Mesendoderm (in vitro differentiated cells): Measurements from ENCODE around the gene SPACA7.
"Not testable (repeated sequence)": the region's sequence is repeated elsewhere in the genome, so short reads cannot be mapped to it uniquely, and the experiment has no call there.

ENCODE experiments used
- DNase-seq: peaks from one replicate; pipeline ENCODE4 v3.0.0; 2013
- H2AK5ac ChIP-seq: 2 replicates; pipeline ENCODE4 v1.6.1; 2013; ENCODE audit warnings: low read length, inconsistent platforms
- H2BK120ac ChIP-seq: 2 replicates; pipeline ENCODE4 v1.6.1; 2013; ENCODE audit warnings: low read depth, mild to moderate bottlenecking, low read length, moderate library complexity, mixed read lengths
- H2BK15ac ChIP-seq: replicated peaks from 2 replicates; pipeline ENCODE4 v1.6.1; 2013; ENCODE audit warnings: low read depth, mild to moderate bottlenecking, moderate library complexity
- H2BK5ac ChIP-seq: 2 replicates; pipeline ENCODE4 v1.6.1; 2013; ENCODE audit warnings: low read length, inconsistent platforms
- H3K18ac ChIP-seq: 2 replicates; pipeline ENCODE4 v1.6.1; 2013; ENCODE audit warnings: mild to moderate bottlenecking, low read length, mixed read lengths
- H3K23ac ChIP-seq: one replicate; pipeline ENCODE4 v1.6.1; 2013; ENCODE audit warnings: low read length
- H3K27ac ChIP-seq: 2 replicates; pipeline ENCODE4 v1.5.1; 2013; ENCODE audit warnings: low read depth, mild to moderate bottlenecking, inconsistent platforms, low read length, moderate library complexity
- H3K27me3 ChIP-seq: 2 replicates; pipeline ENCODE4 v1.6.1; 2013; ENCODE audit warnings: low read length, control low read depth, mild to moderate bottlenecking, inconsistent platforms; ENCODE audit not compliant: insufficient read depth, poor library complexity
- H3K36me3 ChIP-seq: 2 replicates; pipeline ENCODE4 v1.6.1; 2013; ENCODE audit warnings: low read length, inconsistent platforms; ENCODE audit not compliant: control insufficient read depth, insufficient read depth
- H3K4ac ChIP-seq: one replicate; pipeline ENCODE4 v1.6.1; 2013; ENCODE audit warnings: low read depth, mild to moderate bottlenecking, low read length, moderate library complexity
- H3K4me1 ChIP-seq: 2 replicates; pipeline ENCODE4 v1.6.1; 2013; ENCODE audit warnings: low read depth, low read length, inconsistent platforms; ENCODE audit not compliant: control insufficient read depth
- H3K4me2 ChIP-seq: 2 replicates; pipeline ENCODE4 v1.6.1; 2013; ENCODE audit warnings: low read length
- H3K4me3 ChIP-seq: 2 replicates; pipeline ENCODE4 v1.5.1; 2013; ENCODE audit warnings: mild to moderate bottlenecking, low read length
- H3K56ac ChIP-seq: one replicate; pipeline ENCODE4 v1.6.1; 2013; ENCODE audit warnings: low read length
- H3K79me1 ChIP-seq: 2 replicates; pipeline ENCODE4 v1.6.1; 2013; ENCODE audit warnings: low read length, inconsistent platforms
- H3K79me2 ChIP-seq: 2 replicates; pipeline ENCODE4 v1.6.1; 2013; ENCODE audit warnings: mild to moderate bottlenecking, low read length; ENCODE audit not compliant: control insufficient read depth, insufficient read depth
- H3K9ac ChIP-seq: 2 replicates; pipeline ENCODE4 v1.6.1; 2013; ENCODE audit warnings: low read length, inconsistent platforms
- H4K5ac ChIP-seq: one replicate; pipeline ENCODE4 v1.6.1; 2013; ENCODE audit warnings: low read length
- H4K8ac ChIP-seq: one replicate; pipeline ENCODE4 v1.6.1; 2013; ENCODE audit warnings: low read depth, mild to moderate bottlenecking, control low read depth, low read length, moderate library complexity
- WGBS: extraction: QIAGEN DNeasy Blood & Tissue Kit; methylation state at CpG from one replicate; pipeline ENCODE4 v1.1.7; 2013; ENCODE audit warnings: low lambda C conversion rate, missing lambda C conversion rate; ENCODE audit not compliant: insufficient coverage; ENCODE audit errors: extremely low coverage; 5-methylcytosine and 5-hydroxymethylcytosine counted together

SPACA7 gene

DNA sequence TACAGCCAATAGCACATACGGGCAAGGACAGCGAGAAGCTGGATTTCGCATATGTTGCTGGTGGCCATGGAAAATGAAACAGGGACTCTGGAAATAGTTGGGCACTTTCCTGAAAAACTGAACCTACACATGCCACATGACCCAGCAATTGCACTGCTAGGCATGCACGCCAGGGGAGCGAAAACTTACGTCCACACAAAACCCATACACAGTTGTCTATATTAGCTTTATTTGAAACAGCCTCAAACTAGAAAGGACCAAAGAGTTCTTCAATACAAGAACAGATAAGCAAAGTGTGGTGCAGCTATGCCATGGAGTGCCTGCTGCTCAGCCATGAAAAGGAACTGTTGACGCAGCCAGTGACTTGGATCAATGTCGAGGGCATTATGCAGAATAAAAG lies 7.3 kb upstream of the SPACA7 start:
- Histone ChIP-seq H3K23ac (no peak overlapping the region), H3K18ac (no peak overlapping the region), H3K79me1 (no peaks in the 10 kb centered on the region), H2AK5ac (no peak overlapping the region), H3K4me3 (no peak overlapping the region), H4K5ac (no peak overlapping the region), H3K4me1 (no peaks in the 10 kb centered on the region), H2BK15ac (no peak overlapping the region), H3K4me2 (no peak overlapping the region), H3K27me3 (no peaks in the 10 kb centered on the region), H2BK120ac (no peak overlapping the region), H3K36me3 (no peaks in the 10 kb centered on the region), H3K4ac (no peak overlapping the region), H4K8ac (no peak overlapping the region), H3K27ac (no peak overlapping the region), H2BK5ac (no peak overlapping the region), H3K56ac (no peak overlapping the region), H3K9ac (no peak overlapping the region), H3K79me2 (no peaks in the 10 kb centered on the region)
- WGBS, result no CpG with 5 or more reads among the region's 8 CpGs
- no peak for DNase-seq

GRCh38 chr13:112370311-112370710 lies 5.8 kb upstream of the SPACA7 start:
- no peak overlapping the region for H4K5ac ChIP-seq
- no peak overlapping the region for H3K4ac ChIP-seq
- no peak overlapping the region for H3K4me2 ChIP-seq
- no peaks in the 10 kb centered on the region for H3K4me1 ChIP-seq
- H3K23ac ChIP-seq, result no peak overlapping the region
- no peaks in the 10 kb centered on the region for H3K27me3 ChIP-seq
- no peak overlapping the region for H3K4me3 ChIP-seq
- no peak overlapping the region for H3K27ac ChIP-seq
- no CpG with 5 or more reads among the region's 3 CpGs for WGBS
- no peak overlapping the region for H3K18ac ChIP-seq
- no peak overlapping the region for H2BK120ac ChIP-seq
- H3K79me1 ChIP-seq, result no peaks in the 10 kb centered on the region
- no peak overlapping the region for H3K9ac ChIP-seq
- H2BK5ac ChIP-seq, result no peak overlapping the region
- H3K36me3 ChIP-seq, result no peaks in the 10 kb centered on the region
- H3K56ac ChIP-seq, result no peak overlapping the region
- no peak overlapping the region for H2AK5ac ChIP-seq
- DNase-seq, result no peak
- no peaks in the 10 kb centered on the region for H3K79me2 ChIP-seq
- H4K8ac ChIP-seq, result no peak overlapping the region
- no peak overlapping the region for H2BK15ac ChIP-seq

DNA sequence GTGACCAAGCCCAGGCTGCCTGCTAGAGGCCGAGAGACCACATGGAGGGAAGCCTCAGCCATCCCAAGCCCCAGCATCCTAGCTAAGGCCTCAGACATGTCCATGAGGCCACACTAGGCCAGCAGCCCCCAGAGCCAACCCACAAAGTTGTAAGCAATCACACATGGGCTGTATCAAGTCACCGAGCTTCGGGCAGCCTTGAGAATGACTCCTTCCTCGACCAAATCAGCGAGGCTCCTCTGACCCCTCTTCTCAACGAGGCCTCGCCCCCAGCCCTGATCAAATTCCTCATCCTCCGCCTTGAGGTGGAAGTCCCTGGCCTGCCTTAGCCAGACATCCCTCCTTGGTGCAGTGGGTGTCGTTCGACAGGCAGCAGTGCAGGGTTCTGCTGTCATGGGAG lies 1.9 kb upstream of the SPACA7 start:
- H3K79me1 ChIP-seq, result no peaks in the 10 kb centered on the region
- no CpG with 5 or more reads among the region's 10 CpGs for WGBS

DNA sequence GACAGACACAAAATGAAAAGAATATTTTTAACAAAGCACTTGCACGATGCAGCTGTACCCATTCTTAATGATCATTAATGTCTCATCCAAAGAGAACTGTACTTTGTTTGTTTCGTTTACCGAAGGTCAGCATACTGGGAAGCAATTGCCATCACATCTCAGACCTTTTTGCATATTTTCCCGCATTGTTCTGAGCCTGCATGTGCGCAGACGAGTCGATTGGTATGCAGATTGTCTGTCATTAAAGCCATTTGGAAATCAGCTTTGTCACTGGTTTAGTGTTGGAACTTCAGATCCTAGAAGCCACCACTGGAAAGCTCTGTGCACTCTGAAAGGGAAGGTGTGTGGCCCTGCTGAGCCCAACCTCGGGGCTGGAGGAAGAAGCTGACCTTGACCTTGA lies 15.6 kb downstream of the SPACA7 start:
- no peak for DNase-seq
- Histone ChIP-seq H3K23ac (no peak overlapping the region), H3K27me3 (no peaks in the 10 kb centered on the region), H3K56ac (no peak overlapping the region), H2BK5ac (no peak overlapping the region), H2BK120ac (no peak overlapping the region), H3K36me3 (no peaks in the 10 kb centered on the region), H3K18ac (no peak overlapping the region), H2BK15ac (no peak overlapping the region), H4K8ac (no peak overlapping the region), H3K4ac (no peak overlapping the region), H3K4me2 (no peak overlapping the region), H4K5ac (no peak overlapping the region), H3K27ac (no peak overlapping the region), H3K9ac (no peak overlapping the region), H3K4me1 (no peaks in the 10 kb centered on the region), H2AK5ac (no peak overlapping the region), H3K79me1 (no peaks in the 10 kb centered on the region), H3K4me3 (no peak overlapping the region), H3K79me2 (no peaks in the 10 kb centered on the region)
- no CpG with 5 or more reads among the region's 8 CpGs for WGBS

More for the DNA sequence above, 1.9 kb upstream of the SPACA7 start:
- Histone ChIP-seq H2BK120ac (no peak overlapping the region), H2BK15ac (no peak overlapping the region), H3K4me1 (no peaks in the 10 kb centered on the region), H4K8ac (no peak overlapping the region), H2AK5ac (no peak overlapping the region), H3K4me2 (no peak overlapping the region), H3K27ac (no peak overlapping the region), H3K18ac (no peak overlapping the region), H3K9ac (no peak overlapping the region), H4K5ac (no peak overlapping the region), H3K27me3 (no peaks in the 10 kb centered on the region), H3K4ac (no peak overlapping the region), H3K56ac (no peak overlapping the region), H3K79me2 (no peaks in the 10 kb centered on the region), H2BK5ac (no peak overlapping the region), H3K23ac (no peak overlapping the region), H3K4me3 (no peak overlapping the region), H3K36me3 (no peaks in the 10 kb centered on the region)
- DNase-seq, result no peak

GRCh38 chr13:112392719-112393118 lies 16.6 kb downstream of the SPACA7 start:
- Histone ChIP-seq H3K79me2 (no peaks in the 10 kb centered on the region), H3K79me1 (no peaks in the 10 kb centered on the region), H3K56ac (no peak overlapping the region), H3K9ac (no peak overlapping the region), H2AK5ac (no peak overlapping the region), H2BK15ac (no peak overlapping the region), H2BK120ac (no peak overlapping the region), H4K8ac (no peak overlapping the region), H3K23ac (no peak overlapping the region), H3K36me3 (no peaks in the 10 kb centered on the region), H3K4ac (no peak overlapping the region), H2BK5ac (no peak overlapping the region), H3K4me3 (no peak overlapping the region), H3K27me3 (no peaks in the 10 kb centered on the region), H4K5ac (no peak overlapping the region), H3K27ac (no peak overlapping the region), H3K4me2 (no peak overlapping the region), H3K4me1 (no peaks in the 10 kb centered on the region), H3K18ac (no peak overlapping the region)
- peak; percentile 2 for DNase-seq
- no CpG with 5 or more reads among the region's 4 CpGs for WGBS

GRCh38 chr13:112395022-112395421 lies 18.9 kb downstream of the SPACA7 start:
- not testable (repeated sequence) for H3K79me2 ChIP-seq, H3K4ac ChIP-seq, H3K79me1 ChIP-seq, H2BK5ac ChIP-seq, H3K23ac ChIP-seq, H3K27me3 ChIP-seq, H4K8ac ChIP-seq, H3K36me3 ChIP-seq, H2BK120ac ChIP-seq, H3K4me1 ChIP-seq, H3K9ac ChIP-seq, H2AK5ac ChIP-seq, H3K18ac ChIP-seq, H3K4me2 ChIP-seq, H3K27ac ChIP-seq, H4K5ac ChIP-seq, H2BK15ac ChIP-seq, H3K56ac ChIP-seq, H3K4me3 ChIP-seq
- WGBS, result no CpG with 5 or more reads among the region's 16 CpGs
- DNase-seq, result peak; percentile 2
